HEK293T (cell line): Measurements from ENCODE around the gene MANBA.

Experiments used
- CTBP1 ChIP-seq: fragments of 450-650 bp; IDR thresholded peaks from 2 replicates; pipeline ENCODE4 v1.6.1; 2016; ENCODE audit warnings: borderline replicate concordance
- ELF4 ChIP-seq: fragments of 450-650 bp; IDR thresholded peaks from 2 replicates; pipeline ENCODE4 v1.6.1; 2017; ENCODE audit warnings: antibody characterized with exemption
- FOXK2 ChIP-seq: fragments of 450-650 bp; IDR thresholded peaks from 2 replicates; pipeline ENCODE4 v1.6.1; 2016; ENCODE audit warnings: mild to moderate bottlenecking
- L3MBTL2 ChIP-seq: fragments of 450-650 bp; conservative IDR thresholded peaks from 2 replicates; pipeline ENCODE4 v1.6.1; 2016; ENCODE audit warnings: mild to moderate bottlenecking

GRCh38 chr4:102781570-102781969 is 20.8 kb upstream of the MANBA start:
- no peak for TF ChIP-seq L3MBTL2
- no peak for TF ChIP-seq ELF4
- no peak for TF ChIP-seq FOXK2
- TF ChIP-seq CTBP1, result no peak
